Right lobe of liver (tissue), 6 donors: ENCODE measurements around the gene TPSD1. TPM values are rescaled to one million over a fixed set of nuclear protein-coding genes. Genes with fewer than 3 reads are reported as not detected.

Experiments used
- ATAC-seq, 4 donors: fragments of 200-7000 bp; cut with Tn5 transposase; one replicate each; pipeline ENCODE4 v1.9.1; 2020; ENCODE audit warnings: mild to moderate bottlenecking in 4 of 4, moderate library complexity in 4 of 4
- DNase-seq, 3 donors: peaks; one replicate each; pipeline ENCODE4 v3.0.0-alpha.2; 2020
- H3K27ac ChIP-seq, 3 donors: fragments of 200-600 bp; one replicate each; pipeline ENCODE4 v1.8.0; 2022
- H3K27me3 ChIP-seq, 2 donors: fragments of 200-600 bp; one replicate each; pipeline ENCODE4 v1.8.0; 2022
- H3K36me3 ChIP-seq, 4 donors: fragments of 200-600 bp; sonication (generic) in 1 of 4; one replicate each; pipeline versions ENCODE4 v1.5.1 to v1.8.0; 2017 to 2022; ENCODE audit warnings: control low read depth in 1 of 4
- H3K4me1 ChIP-seq, 4 donors: fragments of 200-600 bp; sonication (generic) in 1 of 4; one replicate each; pipeline versions ENCODE4 v1.5.1 to v1.8.0; 2017 to 2022; ENCODE audit warnings: control low read depth in 1 of 4
- H3K4me3 ChIP-seq, 3 donors: fragments of 200-600 bp; one replicate each; pipeline ENCODE4 v1.8.0; 2022
- H3K9me3 ChIP-seq, 4 donors: fragments of 200-600 bp; sonication (generic) in 1 of 4; one replicate each; pipeline versions ENCODE4 v1.5.1 to v1.8.0; 2017 to 2022; ENCODE audit warnings: control low read depth in 1 of 4
- CTCF ChIP-seq, 4 donors: fragments of 200-600 bp in 3 of 4; fragments of 450-650 bp in 1 of 4; IDR thresholded peaks; one replicate each; pipeline versions ENCODE4 v1.5.1 to v1.8.0; 2016 to 2022; ENCODE audit warnings: antibody characterized with exemption in 4 of 4, mild to moderate bottlenecking in 2 of 4
- POLR2A ChIP-seq: fragments of 450-650 bp; IDR thresholded peaks from one replicate; pipeline ENCODE4 v1.6.1; 2017; ENCODE audit warnings: antibody characterized with exemption, mild to moderate bottlenecking
- WGBS: methylation state at CpG from one replicate; pipeline ENCODE4 v1.1.6; 2018; ENCODE audit warnings: low coverage, low lambda C conversion rate; ENCODE audit not compliant: insufficient coverage; ENCODE audit errors: missing lambda C conversion rate; 5-methylcytosine and 5-hydroxymethylcytosine counted together
- intact Hi-C, 2 donors: fragments of 100-400 bp; cut with DNase I; formaldehyde crosslinking; loops; one replicate each; pipeline versions ENCODE4 v1.11.2 to v1.14.1; 2022
- total RNA-seq, 6 experiments: library from RNA; depleted of rRNA in 2 of 6; stranded (reverse); fragments of >200 nt in 2 of 6; fragmentation: NEBNext Ultra II Directional in 3 of 6; extraction: Animal tissue kit (Norgen Biotek cat#: 25700) in 3 of 6; gene quantifications; one replicate each; pipeline versions ENCODE4 v1.1.0 to v1.2.4, GENCODE V29; 2016 to 2023
- donor health status: DM: no; HTN: yes; CAD: no.
- donor health status: DM: no; HTN: no; CAD: no.
- donor health status: DM: no; HTN: no; CAD: no.
- donor health status: DM: no; HTN: yes; CAD: no.
- donor health status: DM: no; HTN: yes; CAD: no.

TPSD1 gene
- total RNA-seq, 6 experiments from 2014 or later = not detected

- intact Hi-C loops = no loop called here
- Histone ChIP-seq H3K36me3 (no peaks in the 10 kb centered on the region), H3K27ac (no peak overlapping the region), H3K9me3 (no peaks in the 10 kb centered on the region), H3K4me1 (no peaks in the 10 kb centered on the region), H3K4me3 (no peak overlapping the region), H3K27me3 (no peaks in the 10 kb centered on the region)
- no peak for DNase-seq
- WGBS = 86% methylated on average over 6 of the region's 29 CpGs
- no peak for ATAC-seq
- TF ChIP-seq CTCF (IDR thresholded peaks at IDR 0.05) = no peak
- no peak for TF ChIP-seq POLR2A
Observed at GRCh38 chr16:1279945-1280589, 24.2 kb downstream of the TPSD1 start.

GRCh38 chr16:1280783-1281182, 24.9 kb downstream of the TPSD1 start:
- no peaks in the 10 kb centered on the region for H3K9me3 ChIP-seq
- DNase-seq = no peak
- H3K27ac ChIP-seq = no peak overlapping the region
- no peak for TF ChIP-seq CTCF (IDR thresholded peaks at IDR 0.05)
- no peak for TF ChIP-seq POLR2A
- H3K4me1 ChIP-seq = no peaks in the 10 kb centered on the region
- no peak overlapping the region for H3K4me3 ChIP-seq
- no peaks in the 10 kb centered on the region for H3K27me3 ChIP-seq
- intact Hi-C loops = no loop called here
- WGBS = 41% methylated on average over 5 of the region's 8 CpGs
- ATAC-seq = no peak
- H3K36me3 ChIP-seq = no peaks in the 10 kb centered on the region

GRCh38 chr16:1281517-1281916, 25.6 kb downstream of the TPSD1 start:
- Histone ChIP-seq H3K36me3 (no peaks in the 10 kb centered on the region), H3K4me3 (no peak overlapping the region), H3K27ac (no peak overlapping the region), H3K27me3 (no peaks in the 10 kb centered on the region), H3K4me1 (no peaks in the 10 kb centered on the region), H3K9me3 (no peaks in the 10 kb centered on the region)
- TF ChIP-seq CTCF (IDR thresholded peaks at IDR 0.05) = no peak
- TF ChIP-seq POLR2A = no peak
- intact Hi-C loops = no loop called here
- ATAC-seq = no peak
- no peak for DNase-seq
- whole genome bisulfite sequencing = no CpG with 5 or more reads among the region's 16 CpGs

- no peak for ATAC-seq
- H3K36me3 ChIP-seq = no peaks in the 10 kb centered on the region
- H3K4me3 ChIP-seq = no peak overlapping the region
- no peak overlapping the region for H3K27ac ChIP-seq
- H3K9me3 ChIP-seq = no peaks in the 10 kb centered on the region
- WGBS = 84% methylated on average over 5 of the region's 17 CpGs
- TF ChIP-seq POLR2A (no peak), CTCF (IDR thresholded peaks at IDR 0.05) (no peak)
- intact Hi-C loops = no loop called here
- no peaks in the 10 kb centered on the region for H3K4me1 ChIP-seq
- DNase-seq = no peak
- H3K27me3 ChIP-seq = no peaks in the 10 kb centered on the region
Observed at GRCh38 chr16:1282324-1282973, 26.6 kb downstream of the TPSD1 start.
